Stimulated activated CD4-positive, alpha-beta T cell treated with anti-CD3 and anti-CD28 coated beads, TNF-alpha, amount 100 ng/mL, for 1 hour (primary cell): ENCODE measurements around the gene LAIR1.
A peak's percentile ranks its signal among the peaks of the same experiment; 100 is the strongest.
"Not testable (repeated sequence)": the region's sequence is repeated elsewhere in the genome, so short reads cannot be mapped to it uniquely, and the experiment has no call there.

Experiments
- DNase-seq, 3 donors: peaks; one replicate each; pipeline ENCODE4 v3.0.0-alpha.2; 2020; ENCODE audit warnings: low read depth in 3 of 3, low spot score in 1 of 3

LAIR1 gene, protein sequence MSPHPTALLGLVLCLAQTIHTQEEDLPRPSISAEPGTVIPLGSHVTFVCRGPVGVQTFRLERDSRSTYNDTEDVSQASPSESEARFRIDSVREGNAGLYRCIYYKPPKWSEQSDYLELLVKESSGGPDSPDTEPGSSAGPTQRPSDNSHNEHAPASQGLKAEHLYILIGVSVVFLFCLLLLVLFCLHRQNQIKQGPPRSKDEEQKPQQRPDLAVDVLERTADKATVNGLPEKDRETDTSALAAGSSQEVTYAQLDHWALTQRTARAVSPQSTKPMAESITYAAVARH

DNA sequence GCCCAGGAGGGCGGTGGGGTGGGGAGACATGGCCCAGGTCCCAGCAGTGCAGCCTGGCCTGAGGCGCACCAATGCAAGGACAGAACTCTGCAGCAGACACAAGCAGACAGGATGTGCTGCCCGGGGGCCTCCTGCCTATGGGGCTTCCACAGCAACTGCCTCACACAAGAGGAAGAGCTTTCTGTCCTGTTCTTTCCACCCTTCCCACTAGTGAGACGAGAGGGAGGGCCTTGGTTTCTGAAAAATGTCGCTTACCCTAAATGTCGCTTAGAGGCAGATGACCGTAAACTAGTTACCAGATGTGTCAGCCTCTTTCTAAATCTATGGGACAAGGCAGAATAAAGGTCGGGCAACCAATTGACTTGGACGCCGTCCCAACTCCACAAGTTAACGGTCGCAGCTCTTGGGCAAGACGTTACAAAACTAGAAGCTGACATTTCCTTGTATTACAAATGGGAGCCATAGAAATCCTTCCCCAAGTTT is at the start of gene LAIR1:
LAIR1 (minus strand) TSS at position 157 of the 483 bp plus-strand sequence; CDS start at position 30, 127 bp downstream.
- DNase-seq, result peak in 2 of 3 donors; percentile 27 to 40

DNA sequence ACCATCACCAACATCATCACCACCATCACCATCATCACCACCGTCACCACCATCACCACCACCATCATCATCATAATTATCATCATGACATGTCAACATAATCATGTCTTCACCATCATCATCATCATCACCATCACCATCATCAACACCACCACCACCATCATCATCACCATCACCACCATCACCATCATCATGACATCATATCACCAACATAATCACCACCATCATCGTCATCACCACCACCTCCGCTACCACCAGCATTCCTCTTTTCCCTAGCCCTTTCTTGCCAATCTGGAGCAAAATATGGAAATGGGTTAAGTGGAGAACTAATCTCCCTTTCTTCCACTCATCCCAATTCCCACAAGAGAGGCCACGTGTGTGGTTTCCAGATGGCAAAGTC is 49.4 kb upstream of the LAIR1 start:
- no peak for DNase-seq

GRCh38 chr19:54412877-54413276 is 48.1 kb upstream of the LAIR1 start:
- DNase-seq, result no peak

DNA sequence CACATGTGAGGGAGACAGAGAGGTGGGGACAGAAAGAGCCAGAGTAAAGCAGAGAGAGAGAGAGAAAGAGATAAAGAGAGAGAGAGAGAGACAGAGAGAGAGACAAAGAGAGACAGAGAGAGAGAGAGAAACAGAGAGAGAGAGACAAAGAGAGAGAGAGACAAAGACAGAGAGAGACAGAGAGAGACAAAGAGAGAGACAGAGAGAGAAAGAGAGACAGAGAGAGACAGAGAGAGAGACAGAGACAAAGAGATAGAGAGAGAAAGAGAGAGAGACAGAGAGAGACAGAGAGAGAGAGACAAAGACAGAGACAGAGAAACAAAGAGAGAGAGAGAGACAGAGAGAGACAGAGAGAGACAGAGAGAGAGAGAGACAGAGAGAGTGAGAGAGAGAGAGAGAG is 46.3 kb upstream of the LAIR1 start:
- no peak for DNase-seq

GRCh38 chr19:54408456-54409026 is 43.8 kb upstream of the LAIR1 start:
- no peak for DNase-seq

DNA sequence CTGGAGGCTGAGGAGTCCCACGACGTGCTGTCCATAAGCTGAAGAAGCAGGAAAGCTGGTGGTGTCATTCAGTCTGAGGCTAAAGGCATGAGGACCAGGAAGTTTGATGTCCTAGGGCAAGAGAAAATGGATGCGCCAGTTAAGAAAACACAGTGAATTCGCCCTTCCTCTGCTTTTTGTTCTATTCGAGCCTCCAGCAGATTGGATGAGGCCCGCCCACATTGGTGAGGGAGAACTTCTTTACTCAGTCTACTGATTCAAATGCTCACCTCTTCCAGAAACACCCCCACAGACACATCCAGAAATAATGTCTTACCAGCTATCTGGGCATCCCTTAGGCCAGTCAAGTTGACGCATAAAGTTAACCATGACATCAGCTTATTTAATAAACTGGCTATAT is 43.0 kb upstream of the LAIR1 start:
- no peak for DNase-seq

DNA sequence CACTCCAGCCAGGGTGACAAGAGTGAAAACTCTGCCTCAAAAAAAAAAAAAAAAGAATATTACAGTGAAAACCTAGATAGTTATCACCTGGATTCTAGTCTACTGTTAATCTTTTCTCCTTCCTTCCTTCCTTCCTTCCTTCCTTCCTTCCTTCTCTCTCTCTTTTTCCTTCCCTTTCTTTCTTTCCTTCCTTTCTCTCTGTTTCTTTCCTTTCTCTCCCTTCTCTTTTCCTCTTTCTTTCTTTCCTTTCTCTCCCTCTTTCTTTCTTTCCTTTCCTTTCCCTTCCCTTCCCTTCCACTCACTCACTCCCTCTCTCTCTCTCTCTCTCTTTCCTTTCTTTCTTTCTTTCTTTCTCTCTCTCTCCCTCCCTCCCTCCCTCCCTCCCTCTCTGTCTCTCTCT is 40.9 kb upstream of the LAIR1 start:
- no peak for DNase-seq

DNA sequence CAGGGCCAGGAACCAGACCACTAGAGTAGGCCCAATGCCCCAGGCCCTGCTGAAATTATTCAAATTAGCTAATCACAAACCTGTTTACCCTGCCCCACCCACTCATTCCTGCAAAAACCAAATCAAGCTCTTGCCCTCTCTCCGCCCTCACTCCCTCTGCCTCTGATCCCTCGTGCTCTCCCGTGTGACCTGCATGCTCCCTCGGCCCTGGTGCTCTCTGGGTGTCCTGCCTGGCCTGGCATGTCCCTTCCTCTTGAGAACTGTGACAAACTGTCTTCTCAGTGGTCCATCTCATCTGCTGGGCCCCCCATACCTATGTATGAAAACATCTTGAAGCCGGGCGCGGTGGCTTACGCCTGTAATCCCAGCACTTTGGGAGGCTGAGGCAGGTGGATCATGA is 38.3 kb upstream of the LAIR1 start:
- no peak for DNase-seq

GRCh38 chr19:54400913-54401312 is 36.2 kb upstream of the LAIR1 start:
- no peak for DNase-seq

GRCh38 chr19:54399189-54399588 is 34.5 kb upstream of the LAIR1 start:
- DNase-seq, result no peak

DNA sequence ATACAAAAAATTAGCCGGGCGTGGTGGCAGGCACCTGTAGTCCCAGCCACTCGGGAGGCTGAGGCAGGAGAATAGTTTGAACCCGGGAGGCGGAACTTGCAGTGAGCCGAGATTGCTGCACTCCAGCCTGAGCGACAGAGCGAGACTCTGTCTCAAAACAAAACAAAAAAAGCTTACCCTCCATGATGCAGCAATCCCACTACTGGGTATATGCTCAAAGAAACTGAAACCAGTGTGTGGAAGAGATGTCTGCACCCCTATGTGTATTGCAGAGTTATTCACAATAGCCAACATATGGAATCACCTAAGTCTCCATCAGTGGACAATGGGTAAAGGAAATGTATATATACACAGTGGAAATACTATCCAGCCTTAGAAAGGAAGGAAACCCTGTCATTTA is 31.0 kb upstream of the LAIR1 start:
- no peak for DNase-seq

DNA sequence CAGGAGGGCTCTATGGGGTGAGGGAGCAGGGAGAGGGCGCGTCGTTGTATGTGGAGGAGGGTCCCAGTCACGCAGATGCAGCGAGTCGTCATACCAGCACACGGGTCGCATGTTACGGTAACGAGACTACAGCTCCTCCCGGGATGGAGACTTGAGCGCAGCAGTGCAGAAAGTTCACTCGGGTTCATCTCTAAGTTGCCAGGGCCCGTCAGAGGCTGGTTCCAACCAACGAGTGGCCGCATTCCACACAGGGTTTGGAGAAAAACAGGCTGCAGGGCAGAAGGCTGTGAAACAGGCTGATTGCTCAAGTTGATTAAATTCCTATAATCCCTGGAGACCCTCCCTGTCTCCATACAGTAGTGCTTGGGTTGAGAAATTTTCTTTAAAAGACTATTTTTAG is 28.6 kb upstream of the LAIR1 start:
- no peak for DNase-seq

GRCh38 chr19:54392105-54392504 is 27.4 kb upstream of the LAIR1 start:
- DNase-seq, result no peak

- DNase-seq, result no peak
These were observed 26.9 kb upstream of the LAIR1 start for GRCh38 chr19:54391589-54392061.

DNA sequence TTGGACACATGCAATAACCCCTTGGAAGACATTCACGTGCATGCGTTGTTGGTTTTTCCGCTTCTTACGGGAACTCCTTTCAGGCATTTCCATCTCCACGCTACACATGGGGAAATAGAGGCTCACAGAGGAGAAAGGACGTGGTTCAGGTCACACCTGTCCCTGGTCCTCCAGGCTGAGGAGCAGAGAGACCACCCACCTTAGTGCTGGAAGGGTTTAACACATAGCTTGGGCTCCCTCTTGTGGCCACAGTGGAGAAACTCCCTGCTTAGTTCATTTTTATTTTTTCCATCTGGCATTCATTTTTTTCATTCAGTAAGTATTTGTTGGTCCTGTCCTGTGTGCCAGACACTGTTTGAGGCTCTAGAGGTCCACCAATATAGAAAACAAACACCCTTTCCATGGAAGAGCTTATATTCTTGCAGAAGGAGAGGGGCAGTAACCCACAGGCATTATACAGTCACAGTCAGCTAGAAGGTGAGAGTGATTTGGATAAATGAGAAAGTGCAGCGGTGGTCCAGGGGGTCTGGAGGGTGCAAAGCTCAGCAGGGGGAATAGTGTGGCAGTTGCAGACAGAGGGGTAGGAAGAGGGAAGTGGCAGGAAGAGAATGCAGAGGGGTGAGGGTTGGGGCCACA is 26.3 kb upstream of the LAIR1 start:
- DNase-seq, result peak in 2 of 3 donors; percentile 30 to 34

GRCh38 chr19:54389553-54389952 is 24.8 kb upstream of the LAIR1 start:
- DNase-seq, result no peak

GRCh38 chr19:54388802-54389139 is 24.0 kb upstream of the LAIR1 start:
- no peak for DNase-seq

DNA sequence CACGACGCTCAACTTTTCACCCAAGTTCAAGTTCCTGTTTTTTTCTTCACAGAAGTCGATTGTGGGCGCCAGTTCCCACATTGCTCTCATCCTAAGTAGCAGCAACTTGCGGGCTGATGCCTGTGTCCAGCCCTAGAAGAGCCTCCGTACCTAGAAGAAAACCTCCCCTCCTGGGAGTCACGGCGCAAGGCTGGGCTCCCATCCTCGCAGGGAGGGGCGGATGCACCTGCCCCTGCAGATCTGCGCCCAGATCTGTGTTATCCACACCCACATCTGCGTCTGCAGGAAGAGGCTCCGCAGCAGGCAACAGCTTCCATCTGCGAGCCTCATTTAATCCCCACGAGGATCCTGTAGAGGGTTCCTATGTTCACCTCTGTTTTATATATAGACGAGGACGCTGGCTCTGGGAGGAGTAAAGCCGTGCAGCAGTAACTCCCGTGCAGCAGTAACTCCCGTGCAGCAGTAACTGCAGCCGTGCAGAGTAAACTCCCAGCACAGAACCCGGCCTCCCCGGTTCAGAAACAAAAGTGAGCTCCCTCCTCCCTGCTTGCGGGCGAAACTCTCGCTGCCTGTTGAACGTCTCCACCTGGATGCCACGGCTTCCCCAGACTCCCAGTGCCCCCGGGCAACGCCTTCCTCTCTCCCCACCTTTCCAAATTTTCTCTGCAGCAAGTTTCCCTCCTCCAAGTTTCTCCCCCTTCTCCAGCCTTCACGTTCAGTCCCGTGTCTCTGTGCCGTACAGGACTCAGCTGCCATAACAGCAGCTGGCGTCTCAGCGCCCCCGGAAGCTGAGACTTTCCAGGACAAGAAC is 23.5 kb upstream of the LAIR1 start:
- peak in 1 of 3 donors; percentile 29 for DNase-seq

- no peak for DNase-seq
These were observed 18.6 kb upstream of the LAIR1 start for GRCh38 chr19:54383330-54383729.

- not testable (repeated sequence) for DNase-seq
These were observed 17.3 kb upstream of the LAIR1 start for GRCh38 chr19:54382041-54382440.

DNA sequence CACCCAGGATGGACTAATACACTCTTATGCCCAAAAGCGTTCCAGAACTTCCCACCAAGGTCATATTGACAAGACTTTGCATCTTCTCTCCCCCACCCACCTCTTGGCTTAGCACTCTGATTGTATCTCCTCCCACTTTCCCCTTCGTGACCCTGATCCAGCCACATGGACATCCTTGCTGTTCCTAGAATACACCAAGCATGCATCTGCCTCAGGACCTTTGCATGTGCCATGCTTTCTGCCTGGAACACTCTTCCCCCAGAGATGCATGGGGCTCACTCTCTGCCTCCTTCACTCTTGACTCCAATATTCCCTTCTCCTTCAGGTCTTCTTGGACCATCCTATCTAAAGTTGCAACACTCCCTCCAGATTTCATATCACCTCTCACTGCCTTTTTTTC is 16.2 kb upstream of the LAIR1 start:
- no peak for DNase-seq
